Fibroblast of pulmonary artery (primary cell): ENCODE data around the gene LRRC4C.

Experiments used
- DNase-seq: peaks from one replicate; pipeline ENCODE4 v3.0.0-alpha.2; 2010; ENCODE audit warnings: low read depth
- H3K4me3 ChIP-seq: replicated peaks from 2 replicates; pipeline ENCODE4 v1.5.1; 2011; ENCODE audit warnings: low read depth, mild to moderate bottlenecking, control low read depth, low read length, moderate library complexity
- TF ChIP-seq, protein P1 (sequence below): IDR thresholded peaks from 2 replicates; pipeline ENCODE4 v1.5.1; 2011; ENCODE audit warnings: mild to moderate bottlenecking, control low read depth, low read length, inconsistent platforms; ENCODE audit errors: missing control alignments

Gene LRRC4C

GRCh38 chr11:40688369-40688768 lies 771.1 kb downstream of the LRRC4C start:
- H3K4me3 ChIP-seq: no peak overlapping the region
- TF ChIP-seq, protein P1, sequence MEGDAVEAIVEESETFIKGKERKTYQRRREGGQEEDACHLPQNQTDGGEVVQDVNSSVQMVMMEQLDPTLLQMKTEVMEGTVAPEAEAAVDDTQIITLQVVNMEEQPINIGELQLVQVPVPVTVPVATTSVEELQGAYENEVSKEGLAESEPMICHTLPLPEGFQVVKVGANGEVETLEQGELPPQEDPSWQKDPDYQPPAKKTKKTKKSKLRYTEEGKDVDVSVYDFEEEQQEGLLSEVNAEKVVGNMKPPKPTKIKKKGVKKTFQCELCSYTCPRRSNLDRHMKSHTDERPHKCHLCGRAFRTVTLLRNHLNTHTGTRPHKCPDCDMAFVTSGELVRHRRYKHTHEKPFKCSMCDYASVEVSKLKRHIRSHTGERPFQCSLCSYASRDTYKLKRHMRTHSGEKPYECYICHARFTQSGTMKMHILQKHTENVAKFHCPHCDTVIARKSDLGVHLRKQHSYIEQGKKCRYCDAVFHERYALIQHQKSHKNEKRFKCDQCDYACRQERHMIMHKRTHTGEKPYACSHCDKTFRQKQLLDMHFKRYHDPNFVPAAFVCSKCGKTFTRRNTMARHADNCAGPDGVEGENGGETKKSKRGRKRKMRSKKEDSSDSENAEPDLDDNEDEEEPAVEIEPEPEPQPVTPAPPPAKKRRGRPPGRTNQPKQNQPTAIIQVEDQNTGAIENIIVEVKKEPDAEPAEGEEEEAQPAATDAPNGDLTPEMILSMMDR: no peak
- no peak for DNase-seq

- TF ChIP-seq, protein P1: no peak
Observed at GRCh38 chr11:40686765-40687164, 772.7 kb downstream of the LRRC4C start.

GRCh38 chr11:40683010-40683409 lies 776.4 kb downstream of the LRRC4C start:
- TF ChIP-seq, protein P1: no peak
- DNase-seq: no peak
- no peak overlapping the region for H3K4me3 ChIP-seq

More at GRCh38 chr11:40686765-40687164, 772.7 kb downstream of the LRRC4C start:
- no peak overlapping the region for H3K4me3 ChIP-seq
- DNase-seq: no peak

GRCh38 chr11:40679276-40679675 lies 780.2 kb downstream of the LRRC4C start:
- TF ChIP-seq, protein P1: no peak
- DNase-seq: no peak
- no peak overlapping the region for H3K4me3 ChIP-seq

DNA sequence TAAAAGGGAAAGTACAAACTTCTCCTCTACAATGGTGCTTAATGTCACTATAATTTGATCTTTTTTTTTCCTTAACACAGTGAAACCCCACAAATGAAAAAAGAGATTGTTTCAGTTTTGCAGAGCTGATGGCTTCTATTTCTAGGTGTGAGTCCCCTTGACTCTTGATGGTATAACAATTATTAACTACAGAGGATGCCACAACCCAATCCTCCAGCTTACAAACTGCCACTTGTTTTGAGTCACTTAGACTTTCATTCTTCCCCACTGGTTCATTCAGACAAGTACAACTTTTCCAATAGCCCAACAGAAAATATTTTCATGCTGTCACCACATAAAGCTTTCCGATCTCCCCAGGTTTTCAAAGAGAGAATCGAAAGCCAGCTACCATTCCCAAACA lies 812.2 kb downstream of the LRRC4C start:
- TF ChIP-seq, protein P1: no peak
- no peak for DNase-seq
- no peak overlapping the region for H3K4me3 ChIP-seq

- TF ChIP-seq, protein P1: no peak
- no peak for DNase-seq
- H3K4me3 ChIP-seq: no peak overlapping the region
Observed at GRCh38 chr11:40642284-40642683, 817.2 kb downstream of the LRRC4C start.

DNA sequence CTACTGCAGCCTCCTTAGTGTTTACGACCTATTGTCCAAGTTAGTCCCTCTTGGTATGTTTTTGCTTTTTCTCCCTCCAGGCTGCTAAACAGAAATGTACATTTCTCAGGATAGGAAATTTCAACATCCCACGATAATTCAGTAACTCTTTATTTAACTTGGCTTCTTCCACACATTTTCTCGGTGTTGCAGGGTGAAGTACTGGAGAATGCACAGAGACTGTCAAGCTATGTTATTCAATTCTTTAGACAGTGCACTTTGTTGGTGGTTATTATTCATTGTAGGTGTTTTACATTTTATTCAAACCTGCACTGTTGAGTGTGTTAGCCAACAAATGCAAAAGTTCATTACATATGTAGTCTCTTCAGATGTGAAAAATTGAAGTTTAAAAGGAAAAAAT lies 839.8 kb downstream of the LRRC4C start:
- TF ChIP-seq, protein P1: no peak
- no peak overlapping the region for H3K4me3 ChIP-seq
- no peak for DNase-seq
